K562 (cell line): ENCODE data around the gene BTBD17. TPM values are rescaled to one million over a fixed set of nuclear protein-coding genes. Genes with fewer than 3 reads are reported as not detected.

Source experiments
- ATAC-seq: fragments of 200-7000 bp; cut with Tn5 transposase; 3 replicates; pipeline ENCODE4 v1.9.1; 2020; ENCODE audit warnings: moderate library complexity
- BruUV-seq: library from RNA; stranded (reverse); fragments of 400-500 nt; replicated peaks from 2 replicates; lab custom pipeline; 2021; lab: Mats Ljungman, UMichigan
- CTCF ChIA-PET: fragments of 300-600 bp; formaldehyde crosslinking; extraction: SDS; loops from one replicate; lab custom pipeline; 2021; ENCODE audit warnings: low intra/inter-chr PET ratio; lab: Yijun Ruan, JAX
- POLR2A ChIA-PET: fragments of 300-600, 350-650 bp; sonication (Branson Sonifier 250); formaldehyde crosslinking; extraction: SDS; loops from one replicate; lab custom pipeline; 2021; ENCODE audit warnings: antibody characterized with exemption, inconsistent platforms; lab: Yijun Ruan, JAX
- DNase-seq, 4 experiments: peaks; one replicate each; pipeline versions ENCODE4 v3.0.0 to v3.0.0-alpha.2; 2011 to 2018; ENCODE audit warnings: low spot score in 3 of 4, mixed read lengths in 3 of 4; ENCODE audit errors: extremely low read depth in 1 of 4
- FAIRE-seq: peaks from 2 replicates; lab custom pipeline; 2011; peaks lifted over from hg19 to GRCh38; lab: Jason Lieb, UNC
- H2AFZ ChIP-seq: 2 replicates; pipeline ENCODE4 v1.6.0; 2011; ENCODE audit warnings: low read depth, low read length, control low read depth, inconsistent platforms
- H3K27ac ChIP-seq: fragments of 200-600 bp; 3 replicates; pipeline ENCODE4 v1.8.0; 2011; ENCODE audit warnings: low read depth, mild to moderate bottlenecking, control low read depth, inconsistent platforms, low read length, moderate library complexity, mixed read lengths; ENCODE audit errors: extremely low read depth
- H3K27me3 ChIP-seq, 2 experiments: fragments of 300-600 bp in 1 of 2; 2 replicates in 1 of 2; 3 replicates in 1 of 2; pipeline versions ENCODE4 v1.6.0 to v1.8.0; 2011; ENCODE audit warnings: inconsistent platforms in 2 of 2, low read length in 2 of 2, mild to moderate bottlenecking in 1 of 2, mixed read lengths in 1 of 2, moderate library complexity in 1 of 2; ENCODE audit not compliant: control insufficient read depth in 2 of 2, insufficient read depth in 2 of 2
- H3K36me3 ChIP-seq: fragments of 300-600 bp; 3 replicates; pipeline ENCODE4 v1.8.0; 2011; ENCODE audit warnings: mild to moderate bottlenecking, low read length, inconsistent platforms; ENCODE audit not compliant: control insufficient read depth, insufficient read depth
- H3K4me1 ChIP-seq, 2 experiments: fragments of 200-600 bp in 1 of 2; replicated peaks in 1 of 2; 2 replicates in 1 of 2; 3 replicates in 1 of 2; pipeline versions ENCODE4 v1.5.1 to v1.8.0; 2011; ENCODE audit warnings: inconsistent platforms in 2 of 2, low read length in 2 of 2, mild to moderate bottlenecking in 1 of 2, mixed read lengths in 1 of 2, moderate library complexity in 1 of 2; ENCODE audit not compliant: control insufficient read depth in 2 of 2, insufficient read depth in 2 of 2
- H3K4me2 ChIP-seq: 2 replicates; pipeline ENCODE4 v1.6.1; 2011; ENCODE audit warnings: low read length, control low read depth, inconsistent platforms, mixed read lengths; ENCODE audit not compliant: insufficient read depth
- H3K4me3 ChIP-seq: fragments of 200-600 bp; sonication (generic), shearing (Covaris generic); 2 replicates; pipeline ENCODE4 v1.5.1; 2016; ENCODE audit warnings: control low read depth, inconsistent platforms
- H3K79me2 ChIP-seq: fragments of 200-600 bp; 3 replicates; pipeline ENCODE4 v1.8.0; 2011; ENCODE audit warnings: low read length, inconsistent platforms; ENCODE audit not compliant: control insufficient read depth, insufficient read depth
- H3K9ac ChIP-seq, 2 experiments: 2 replicates each; pipeline versions ENCODE4 v1.6.0 to v1.6.1; 2011; ENCODE audit warnings: low read depth in 2 of 2, low read length in 2 of 2, control low read depth in 1 of 2, inconsistent platforms in 1 of 2, mild to moderate bottlenecking in 1 of 2, mixed read lengths in 1 of 2; ENCODE audit not compliant: insufficient read depth in 1 of 2
- H3K9me1 ChIP-seq: one replicate; pipeline ENCODE4 v1.6.0; 2011; ENCODE audit warnings: inconsistent platforms, mild to moderate bottlenecking, low read length, moderate library complexity; ENCODE audit not compliant: control insufficient read depth, insufficient read depth
- H3K9me3 ChIP-seq: replicated peaks from 2 replicates; pipeline ENCODE4 v1.5.1; 2011; ENCODE audit warnings: low read depth, low read length, inconsistent platforms; ENCODE audit not compliant: control insufficient read depth, insufficient read depth
- H4K20me1 ChIP-seq: replicated peaks from 2 replicates; pipeline ENCODE4 v1.6.1; 2011; ENCODE audit warnings: low read length, inconsistent platforms, mixed read lengths; ENCODE audit not compliant: control insufficient read depth, insufficient read depth
- EP400 ChIP-seq: fragments of 450-650 bp; IDR thresholded peaks from 2 replicates; pipeline ENCODE4 v1.6.1; 2017; ENCODE audit warnings: antibody characterized with exemption, mild to moderate bottlenecking, moderate library complexity
- GABPB1 ChIP-seq: sonication (generic); formaldehyde crosslinking; IDR thresholded peaks from 2 replicates; pipeline ENCODE4 v1.8.0; 2022; ENCODE audit warnings: mild to moderate bottlenecking, missing genetic modification reagents
- HBP1 ChIP-seq: fragments of 450-650 bp; formaldehyde crosslinking; IDR thresholded peaks from 2 replicates; pipeline ENCODE4 v1.4.0; 2022; ENCODE audit warnings: missing genetic modification characterization
- NCOA4 ChIP-seq: fragments of 450-650 bp; IDR thresholded peaks from 2 replicates; pipeline ENCODE4 v1.6.1; 2018; ENCODE audit warnings: mild to moderate bottlenecking; ENCODE audit not compliant: partially characterized antibody
- PRDM10 ChIP-seq: fragments of 450-650 bp; IDR thresholded peaks from 2 replicates; pipeline ENCODE4 v1.6.1; 2018; ENCODE audit not compliant: partially characterized antibody
- SMARCB1 ChIP-seq: IDR thresholded peaks from 2 replicates; pipeline ENCODE4 v1.6.1; 2011; ENCODE audit warnings: improper control_type of control experiment, low read depth; ENCODE audit not compliant: insufficient read length
- THRA ChIP-seq: fragments of 450-650 bp; IDR thresholded peaks from 2 replicates; pipeline ENCODE4 v1.6.1; 2017; ENCODE audit warnings: mild to moderate bottlenecking, moderate library complexity
- TSC22D4 ChIP-seq: fragments of 450-650 bp; IDR thresholded peaks from 2 replicates; pipeline ENCODE4 v1.6.1; 2016; ENCODE audit warnings: missing genetic modification characterization, missing biosample characterization, control low read depth
- WGBS: fragments of 100-300 bp; shearing (Covaris generic); methylation state at CpG from one replicate; pipeline ENCODE4 v1.1.6; 2016; ENCODE audit warnings: low coverage, mixed read lengths; ENCODE audit not compliant: insufficient coverage; ENCODE audit errors: missing lambda C conversion rate; 5-methylcytosine and 5-hydroxymethylcytosine counted together
- in situ Hi-C: fragments of 300-500 bp; cut with MboI; formaldehyde crosslinking; loops from 4 replicates; pipeline ENCODE4 v1.15.0; 2018; ENCODE audit warnings: inconsistent platforms, mixed read lengths
- intact Hi-C: fragments of 100-400 bp; cut with micrococcal nuclease; formaldehyde crosslinking; loops from 2 replicates; pipeline ENCODE4 v1.14.2; 2022
- polyA plus RNA-seq, 8 experiments: library from polyadenylated mRNA; depleted of rRNA in 4 of 8; stranded (reverse) in 5 of 8; unstranded in 3 of 8; fragments of >200 nt; fragmentation: Nextera tagmentation in 2 of 8; fragmentation: Illumina TruSeq in 1 of 8; extraction: Ambion mirVana in 2 of 8; extraction: Trizol in 1 of 8; gene quantifications; 2 replicates each; pipeline versions ENCODE4 v1.2.1 to v1.2.3, GENCODE V29; 2011 to 2014; ENCODE audit warnings: inconsistent platforms in 1 of 8, missing spikeins in 1 of 8
- total RNA-seq, 7 experiments: library from RNA; depleted of rRNA in 6 of 7; stranded (reverse); fragments of >200 nt in 6 of 7; fragmentation: Illumina TruSeq in 2 of 7; extraction: Trizol in 2 of 7; gene quantifications; 2 replicates each; pipeline versions ENCODE4 v1.2.1 to v1.2.3, GENCODE V29; 2011 to 2021; ENCODE audit warnings: low replicate concordance in 1 of 7

Gene BTBD17
- total and polyA plus RNA-seq, 9 of the 15 experiments (the other 6 are each of a cell fraction or from before 2014, with no cell fraction given), result not detected

GRCh38 chr17:74369665-74370490 lies 8.2 kb upstream of the BTBD17 start (continued):
- peak; percentile 56 for TF ChIP-seq PRDM10

GRCh38 chr17:74369221-74369620 lies 7.6 kb upstream of the BTBD17 start:
- ChIA-PET CTCF (interaction anchor here (1.7 to 2.0 kb wide), 3 partner anchors 88 to 164 kb away, joined by 4 to 18 read pairs (median 14); no protein-coding TSS in a partner anchor), POLR2A (interaction anchor here (0.6 kb wide), 1 partner anchor 667 kb away, joined by 3 read pairs; no protein-coding TSS in a partner anchor)
- TF ChIP-seq EP400 (no peak), THRA (no peak), HBP1 (CRISPR knock-in tag) (no peak), SMARCB1 (no peak), NCOA4 (no peak), TSC22D4 (tag) (no peak), GABPB1 (CRISPR knock-in tag) (no peak)
- H3K4me3 ChIP-seq, result no peak overlapping the region
- H3K4me1 ChIP-seq, result peaks cover 0 to 22% of the 10 kb centered on the region in 2 experiments; a peak in 1 of 5 replicates
- WGBS, result 0% methylated on average over 2 of the region's 10 CpGs
- H3K4me2 ChIP-seq, result no peak overlapping the region
- DNase-seq (peak in 1 of 4 experiments; percentile 26), FAIRE-seq (no peak), ATAC-seq (peak; percentile 69)
- no peak overlapping the region for H3K27ac ChIP-seq
- H2AFZ ChIP-seq, result no peak overlapping the region
- in situ Hi-C loops, result no loop called here
- peaks cover 24 to 53% of the 10 kb centered on the region in 2 experiments for H3K27me3 ChIP-seq
- H3K79me2 ChIP-seq, result no peaks in the 10 kb centered on the region
- no TSS peak for BruUV-seq
- H3K36me3 ChIP-seq, result no peaks in the 10 kb centered on the region
- H3K9me1 ChIP-seq, result no peaks in the 10 kb centered on the region
- H3K9ac ChIP-seq, result no peak overlapping the region
- peaks cover 9% of the 10 kb centered on the region for H4K20me1 ChIP-seq
- no peaks in the 10 kb centered on the region for H3K9me3 ChIP-seq
- intact Hi-C loops, result loop anchor here (2.0 to 5.0 kb wide), 3 partner anchors 88 to 163 kb away; partner anchors contain the start of gene CD300LB
